HG02759 (cell line): ENCODE measurements around the gene GPR152.
A peak's percentile ranks its signal among the peaks of the same experiment; 100 is the strongest.
"Not testable (repeated sequence)": the region's sequence is repeated elsewhere in the genome, so short reads cannot be mapped to it uniquely, and the experiment has no call there.

Source experiments
- ATAC-seq: cut with Tn5 transposase; IDR thresholded peaks from one replicate; pipeline ENCODE4 v1.9.1; 2021; ENCODE audit warnings: mild to moderate bottlenecking, moderate library complexity; ENCODE audit not compliant: unreplicated experiment

The GPR152 gene

GRCh38 chr11:67412495-67413179, 39.9 kb downstream of the GPR152 start:
- ATAC-seq, result no peak

GRCh38 chr11:67411785-67412152, 40.8 kb downstream of the GPR152 start:
- ATAC-seq, result no peak

GRCh38 chr11:67410984-67411784, 41.3 kb downstream of the GPR152 start:
- ATAC-seq, result no peak

- no peak for ATAC-seq
These were observed 42.1 kb downstream of the GPR152 start for GRCh38 chr11:67410369-67410831.

- ATAC-seq, result peak; percentile 1
These were observed 42.7 kb downstream of the GPR152 start for GRCh38 chr11:67409781-67410368.

GRCh38 chr11:67409261-67409666, 43.3 kb downstream of the GPR152 start:
- ATAC-seq, result peak; percentile 68

GRCh38 chr11:67408437-67409200, 43.9 kb downstream of the GPR152 start:
- no peak for ATAC-seq

GRCh38 chr11:67407688-67408163, 44.8 kb downstream of the GPR152 start:
- no peak for ATAC-seq

GRCh38 chr11:67406969-67407687, 45.4 kb downstream of the GPR152 start:
- ATAC-seq, result no peak

- ATAC-seq, result no peak
These were observed 46.0 kb downstream of the GPR152 start for GRCh38 chr11:67406420-67406968.

GRCh38 chr11:67405688-67406339, 46.7 kb downstream of the GPR152 start:
- no peak for ATAC-seq

GRCh38 chr11:67405196-67405567, 47.3 kb downstream of the GPR152 start:
- ATAC-seq, result no peak

GRCh38 chr11:67404515-67405195, 47.9 kb downstream of the GPR152 start:
- ATAC-seq, result no peak

GRCh38 chr11:67403085-67403484, 49.4 kb downstream of the GPR152 start:
- ATAC-seq, result not testable (repeated sequence)

GRCh38 chr11:67402192-67402839, 50.2 kb downstream of the GPR152 start:
- ATAC-seq, result not testable (repeated sequence)

GRCh38 chr11:67401495-67402191, 50.9 kb downstream of the GPR152 start, which contains the start of gene PPP1CA:
Gene PPP1CA, minus strand, starts transcription at chr11:67401858. Its CDS starts 76 bp downstream, at chr11:67401782.
- peak; percentile 76 for ATAC-seq
